ENCODE measurements around the gene SOCS3.

Gene SOCS3, protein sequence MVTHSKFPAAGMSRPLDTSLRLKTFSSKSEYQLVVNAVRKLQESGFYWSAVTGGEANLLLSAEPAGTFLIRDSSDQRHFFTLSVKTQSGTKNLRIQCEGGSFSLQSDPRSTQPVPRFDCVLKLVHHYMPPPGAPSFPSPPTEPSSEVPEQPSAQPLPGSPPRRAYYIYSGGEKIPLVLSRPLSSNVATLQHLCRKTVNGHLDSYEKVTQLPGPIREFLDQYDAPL

GRCh38 chr17:78359997-78360370 lies at the start of gene SOCS3:
Gene SOCS3, minus strand, starts transcription at chr17:78360077. Its CDS starts 982 bp downstream, at chr17:78359095.
- DNase-seq = peak; percentile 69

DNA sequence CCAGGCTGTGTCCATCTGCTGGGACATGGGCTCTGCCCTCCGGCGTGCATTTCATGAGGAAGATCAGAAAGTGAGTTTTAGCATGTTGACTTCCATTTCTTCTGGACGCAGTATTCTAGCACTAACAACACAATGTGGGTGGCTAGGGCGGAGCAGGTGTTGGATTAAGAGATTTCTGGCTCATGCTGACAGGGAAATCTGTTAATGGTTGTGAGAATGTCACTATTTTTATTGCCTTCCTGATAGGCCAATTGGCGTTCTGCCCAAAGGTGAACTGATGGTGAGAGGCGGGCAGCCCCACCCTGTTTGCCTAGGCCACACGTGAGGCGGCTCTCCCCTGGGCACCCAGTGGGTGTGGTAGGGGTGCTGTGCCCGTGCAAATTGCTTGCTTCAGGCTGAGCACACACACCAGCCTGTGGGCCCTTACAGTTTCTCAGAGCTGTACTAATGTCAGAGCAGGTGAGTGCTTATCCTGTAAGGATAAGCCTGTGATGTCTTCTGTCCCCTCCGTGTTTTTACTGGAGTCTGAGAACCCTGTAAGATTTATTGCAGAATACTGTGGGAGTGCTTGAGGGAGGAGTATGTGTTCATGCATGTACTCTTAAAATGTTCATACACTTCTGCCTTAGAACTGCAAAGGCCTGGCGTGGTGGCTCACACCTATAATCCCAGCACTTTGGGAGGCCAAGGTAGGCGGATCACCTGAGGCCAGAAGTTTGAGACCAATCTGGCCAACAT lies 49.5 kb upstream of the SOCS3 start:
- no peak for DNase-seq

DNA sequence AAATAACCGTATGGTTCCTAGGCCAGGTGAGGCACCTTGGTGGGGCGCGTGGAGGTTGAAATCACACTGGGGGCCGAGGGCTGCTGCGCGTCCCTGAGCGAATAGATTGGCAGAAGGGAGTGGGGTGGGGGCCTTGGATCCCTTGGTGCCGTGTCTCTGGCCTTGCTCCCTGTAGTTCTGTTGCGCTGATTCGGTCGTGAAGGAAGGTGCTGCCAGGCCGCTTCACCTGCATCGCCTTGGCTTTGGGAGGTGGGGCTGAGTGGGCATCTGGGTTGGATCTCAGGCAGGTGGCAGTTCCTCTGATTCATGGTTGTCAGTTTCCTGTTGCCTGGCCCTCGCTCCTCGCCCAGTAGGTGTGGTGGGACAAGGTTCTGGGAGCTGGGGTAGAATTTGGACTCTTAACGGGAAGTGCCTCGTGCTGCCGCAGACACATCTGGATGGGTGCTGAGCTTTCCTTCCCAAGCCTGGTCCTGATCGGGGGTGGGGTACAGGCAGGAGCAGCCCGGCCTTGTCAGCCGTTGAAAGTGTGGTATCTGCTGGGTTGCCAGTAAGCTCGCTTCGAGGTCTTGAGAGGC lies 48.7 kb upstream of the SOCS3 start:
- no peak for DNase-seq

DNA sequence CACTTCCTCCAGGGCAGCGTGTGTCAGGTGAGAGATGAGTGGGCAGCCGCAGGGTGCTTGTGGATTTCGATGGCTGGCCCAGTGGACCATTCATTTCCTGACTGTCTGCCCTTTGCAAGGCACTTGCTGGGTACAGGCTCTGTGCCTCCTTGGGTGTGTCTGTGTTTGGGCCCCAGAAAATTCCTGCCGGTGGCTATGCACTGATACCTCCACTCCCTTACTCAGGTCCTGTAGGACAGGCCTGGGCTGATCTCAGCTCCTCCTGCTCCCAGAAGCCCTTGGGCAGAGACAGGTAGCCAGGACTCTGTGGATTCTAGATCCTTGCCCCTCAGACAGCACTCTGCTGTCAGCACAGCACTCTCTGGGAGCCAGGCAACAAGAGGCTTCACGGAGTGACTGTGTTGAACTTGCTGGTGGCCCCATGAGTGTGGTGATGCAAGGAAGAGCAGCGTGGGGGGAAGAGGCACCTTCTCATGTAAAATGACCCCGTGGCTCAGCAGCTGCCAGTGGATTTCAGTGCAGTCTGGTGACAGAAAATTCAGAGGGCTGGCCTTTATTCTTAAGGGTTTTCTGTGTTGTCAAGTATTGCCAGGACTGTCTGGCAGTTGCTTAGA lies 47.6 kb upstream of the SOCS3 start:
- no peak for DNase-seq

DNA sequence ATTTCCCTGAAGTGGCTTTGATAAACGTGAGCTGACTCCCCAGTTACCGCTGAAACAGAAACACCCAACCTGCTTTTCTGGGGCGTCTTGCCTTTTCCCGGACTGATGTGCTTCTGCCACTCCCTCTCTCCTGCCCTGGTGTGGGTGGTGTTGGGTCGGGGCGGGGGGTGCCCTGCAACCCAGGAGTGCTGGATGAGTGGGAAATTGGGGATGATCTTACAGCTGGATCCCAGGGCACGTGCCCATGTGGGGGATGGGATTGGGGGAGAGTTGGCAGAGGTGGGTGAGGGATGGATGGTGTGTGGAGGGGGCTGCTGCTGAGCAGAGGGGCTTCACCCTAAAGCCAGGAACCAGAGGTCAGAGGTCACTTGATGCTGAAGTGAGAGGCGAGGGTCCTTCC lies 47.0 kb upstream of the SOCS3 start:
- no peak for DNase-seq

GRCh38 chr17:78406396-78406795 lies 46.5 kb upstream of the SOCS3 start:
- no peak for DNase-seq

DNA sequence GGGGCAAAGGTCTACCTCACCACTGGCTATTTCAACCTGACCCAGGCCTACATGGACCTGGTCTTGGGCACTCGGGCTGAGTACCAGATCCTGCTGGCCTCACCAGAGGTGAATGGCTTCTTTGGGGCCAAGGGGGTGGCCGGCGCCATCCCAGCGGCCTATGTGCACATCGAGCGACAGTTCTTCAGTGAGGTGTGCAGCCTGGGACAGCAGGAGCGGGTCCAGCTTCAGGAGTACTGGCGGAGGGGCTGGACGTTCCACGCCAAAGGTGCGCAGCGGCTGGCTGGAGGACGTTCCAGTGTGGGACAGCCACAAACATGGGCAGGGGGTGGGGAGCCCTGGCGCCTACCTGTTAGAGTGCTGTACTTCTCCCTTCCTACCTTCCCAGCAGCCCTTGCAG lies 43.9 kb upstream of the SOCS3 start:
- no peak for DNase-seq

DNA sequence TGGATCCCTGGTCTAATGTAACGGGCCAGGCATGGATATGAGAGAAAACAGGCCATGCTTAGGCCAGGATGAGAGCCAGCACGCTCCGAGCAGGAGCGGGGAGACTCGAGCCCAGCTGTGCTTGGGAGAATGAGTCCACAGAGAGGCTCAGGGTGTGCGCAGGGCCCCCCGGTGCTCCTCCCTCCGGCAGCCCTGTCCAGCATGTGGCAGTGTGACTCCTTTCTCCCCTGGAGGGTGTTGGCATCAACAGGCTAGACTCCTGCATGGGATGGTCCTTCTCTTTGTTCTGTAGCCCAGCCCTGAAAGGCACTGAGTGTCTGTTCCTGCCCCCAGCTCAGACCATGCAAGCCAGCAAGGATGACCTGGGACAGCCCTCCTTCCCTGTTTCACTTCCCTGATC lies 42.0 kb upstream of the SOCS3 start:
- DNase-seq = no peak

- DNase-seq = no peak
These were observed 41.4 kb upstream of the SOCS3 start for GRCh38 chr17:78401246-78401645.

GRCh38 chr17:78400581-78401240 lies 40.8 kb upstream of the SOCS3 start:
- no peak for DNase-seq

DNA sequence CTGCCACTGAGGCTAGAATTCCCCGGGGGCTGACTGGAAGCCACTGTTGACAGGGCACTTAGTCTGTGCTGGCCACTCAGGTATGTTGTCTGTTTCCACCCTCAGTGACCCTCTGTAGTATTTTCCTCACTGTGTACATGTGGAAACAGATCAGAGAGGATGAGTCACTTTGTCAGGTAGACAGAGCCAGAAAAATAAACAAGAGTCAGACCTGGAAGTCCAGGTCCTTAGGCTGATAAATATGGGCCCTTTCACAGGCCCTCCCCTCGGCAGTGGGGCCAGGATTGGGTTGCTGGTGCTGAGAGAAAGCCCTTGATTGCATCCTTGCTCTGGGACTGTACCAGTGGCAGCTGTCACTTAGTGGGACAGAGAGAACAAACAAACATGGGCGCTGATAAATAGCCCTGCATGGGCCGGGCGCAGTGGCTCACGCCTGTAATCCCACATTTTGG lies 39.8 kb upstream of the SOCS3 start:
- DNase-seq = no peak

- DNase-seq = no peak
These were observed 39.3 kb upstream of the SOCS3 start for GRCh38 chr17:78399028-78399692.

- no peak for DNase-seq
These were observed 38.5 kb upstream of the SOCS3 start for GRCh38 chr17:78398390-78398789.

DNA sequence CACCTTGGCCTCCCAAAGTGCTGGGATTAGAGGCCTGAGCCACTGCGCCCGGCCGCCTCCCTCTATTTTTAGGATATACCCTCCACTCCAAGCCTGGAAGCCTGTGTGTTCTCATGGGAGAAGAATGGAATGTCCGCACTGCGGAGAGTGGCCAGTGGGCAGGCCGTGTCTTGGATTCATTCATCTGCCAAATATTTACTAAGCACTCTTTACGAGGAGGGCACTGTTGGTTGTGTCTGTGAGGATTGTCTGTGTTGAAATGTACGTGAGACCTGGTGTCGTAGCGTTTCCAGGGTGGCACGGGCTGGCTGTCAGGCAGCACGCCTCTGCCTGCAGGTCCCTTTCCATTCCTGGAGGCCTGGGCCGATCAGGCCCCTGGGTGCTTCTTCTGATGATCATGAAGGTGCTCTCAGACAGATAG lies 37.8 kb upstream of the SOCS3 start:
- DNase-seq = no peak

- DNase-seq = no peak
These were observed 36.8 kb upstream of the SOCS3 start for GRCh38 chr17:78396441-78397337.

DNA sequence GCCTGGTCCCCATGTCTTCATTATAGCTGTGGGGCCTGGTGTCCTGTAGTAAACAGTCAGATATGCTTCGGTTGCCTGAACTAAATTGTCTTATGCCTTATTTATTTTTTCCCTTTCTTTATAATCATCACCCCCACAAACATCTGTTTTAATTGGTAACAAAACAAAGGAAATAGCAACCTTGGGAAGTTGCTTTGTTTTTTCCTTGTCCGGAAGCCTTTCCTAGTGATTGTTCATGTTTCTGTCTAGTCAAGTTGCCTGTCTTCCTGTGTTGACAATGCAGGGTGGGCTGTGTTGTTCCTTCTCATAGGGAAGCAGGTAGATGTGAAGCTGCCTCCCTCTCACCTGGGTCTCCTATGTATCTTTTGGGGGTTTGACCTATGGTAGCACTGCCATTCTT lies 35.3 kb upstream of the SOCS3 start:
- DNase-seq = no peak

GRCh38 chr17:78394209-78394608 lies 34.3 kb upstream of the SOCS3 start:
- no peak for DNase-seq

DNA sequence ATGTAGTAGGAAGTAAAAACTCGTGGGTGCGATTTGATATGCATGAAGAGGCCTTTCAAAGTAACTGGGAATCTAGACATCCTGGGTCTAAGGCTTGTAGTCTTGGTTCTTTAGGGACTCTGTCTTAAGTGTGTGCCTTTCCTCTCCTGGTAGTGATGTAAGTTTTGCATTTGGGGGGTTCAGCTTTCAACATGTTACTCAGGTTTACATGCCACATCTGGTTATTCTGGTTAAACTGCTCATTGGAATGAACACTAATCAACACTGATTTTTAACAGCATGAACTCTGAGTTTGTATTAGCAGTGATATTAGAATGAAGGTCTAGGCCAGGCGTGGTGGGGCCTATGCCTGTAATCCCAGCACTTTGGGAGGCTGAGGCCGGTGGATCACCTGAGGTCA lies 33.7 kb upstream of the SOCS3 start:
- no peak for DNase-seq

DNA sequence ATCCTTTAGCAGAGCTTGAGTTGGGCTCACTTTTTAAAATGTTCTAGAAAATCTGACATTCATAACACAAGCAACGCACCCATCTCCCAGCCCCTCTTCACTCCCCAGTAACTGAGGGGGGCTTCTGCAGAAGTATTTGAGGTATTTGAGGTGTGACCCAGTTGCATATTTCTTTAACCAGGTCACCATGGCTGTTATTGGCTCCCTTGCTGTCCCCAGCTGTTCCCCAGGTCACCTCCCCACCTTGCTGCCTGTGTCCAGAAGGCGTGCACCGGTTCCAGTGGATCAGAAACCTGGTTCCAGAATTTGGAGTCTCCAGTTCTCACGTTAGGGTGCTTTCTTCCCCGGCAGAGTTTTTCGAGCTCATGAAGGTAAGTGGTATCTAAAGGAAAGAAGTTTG lies 32.4 kb upstream of the SOCS3 start:
- no peak for DNase-seq

- no peak for DNase-seq
These were observed 32.0 kb upstream of the SOCS3 start for GRCh38 chr17:78391843-78392242.

GRCh38 chr17:78391051-78391431 lies 31.2 kb upstream of the SOCS3 start:
- DNase-seq = no peak
